OCI-LY3 (cell line): ENCODE results near the gene LMO1.

Experiments
- EZH2phosphoT487 ChIP-seq: fragments of 200-600 bp; shearing (Covaris generic); IDR thresholded peaks from 2 replicates; pipeline ENCODE4 v1.6.1; 2018; ENCODE audit warnings: antibody characterized with exemption, mixed run types, low read depth
- TF ChIP-seq, protein P1 (sequence below): fragments of 200-600, 300-600 bp; sonication (generic); IDR thresholded peaks from 2 replicates; pipeline ENCODE4 v1.5.1; 2014; ENCODE audit warnings: antibody characterized with exemption, low read length, low read depth

DNA sequence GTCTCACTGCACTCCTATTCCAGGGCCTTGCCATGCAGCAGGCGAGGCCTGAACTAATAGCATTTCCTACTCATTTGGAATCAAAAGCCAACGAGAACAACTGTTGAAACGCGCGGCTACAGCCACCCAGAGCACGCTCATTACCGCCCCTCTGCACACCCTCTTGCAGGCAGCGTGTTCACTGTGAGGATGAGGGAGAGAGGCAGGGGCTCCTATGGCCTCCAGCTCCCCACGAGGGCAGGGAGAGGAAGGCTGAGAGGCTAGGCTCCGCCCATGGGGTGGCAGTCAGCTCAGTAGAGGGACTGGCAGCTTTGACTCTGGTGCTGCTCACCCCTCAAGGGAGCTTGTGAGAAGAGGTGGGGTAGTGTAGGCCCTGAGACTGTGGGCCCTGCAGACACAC lies 26.2 kb downstream of the LMO1 start:
- TF ChIP-seq, protein P1, sequence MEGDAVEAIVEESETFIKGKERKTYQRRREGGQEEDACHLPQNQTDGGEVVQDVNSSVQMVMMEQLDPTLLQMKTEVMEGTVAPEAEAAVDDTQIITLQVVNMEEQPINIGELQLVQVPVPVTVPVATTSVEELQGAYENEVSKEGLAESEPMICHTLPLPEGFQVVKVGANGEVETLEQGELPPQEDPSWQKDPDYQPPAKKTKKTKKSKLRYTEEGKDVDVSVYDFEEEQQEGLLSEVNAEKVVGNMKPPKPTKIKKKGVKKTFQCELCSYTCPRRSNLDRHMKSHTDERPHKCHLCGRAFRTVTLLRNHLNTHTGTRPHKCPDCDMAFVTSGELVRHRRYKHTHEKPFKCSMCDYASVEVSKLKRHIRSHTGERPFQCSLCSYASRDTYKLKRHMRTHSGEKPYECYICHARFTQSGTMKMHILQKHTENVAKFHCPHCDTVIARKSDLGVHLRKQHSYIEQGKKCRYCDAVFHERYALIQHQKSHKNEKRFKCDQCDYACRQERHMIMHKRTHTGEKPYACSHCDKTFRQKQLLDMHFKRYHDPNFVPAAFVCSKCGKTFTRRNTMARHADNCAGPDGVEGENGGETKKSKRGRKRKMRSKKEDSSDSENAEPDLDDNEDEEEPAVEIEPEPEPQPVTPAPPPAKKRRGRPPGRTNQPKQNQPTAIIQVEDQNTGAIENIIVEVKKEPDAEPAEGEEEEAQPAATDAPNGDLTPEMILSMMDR = no peak
- no peak for TF ChIP-seq EZH2phosphoT487
